ENCODE measurements around the gene DIPK1C.

DIPK1C gene

DNA sequence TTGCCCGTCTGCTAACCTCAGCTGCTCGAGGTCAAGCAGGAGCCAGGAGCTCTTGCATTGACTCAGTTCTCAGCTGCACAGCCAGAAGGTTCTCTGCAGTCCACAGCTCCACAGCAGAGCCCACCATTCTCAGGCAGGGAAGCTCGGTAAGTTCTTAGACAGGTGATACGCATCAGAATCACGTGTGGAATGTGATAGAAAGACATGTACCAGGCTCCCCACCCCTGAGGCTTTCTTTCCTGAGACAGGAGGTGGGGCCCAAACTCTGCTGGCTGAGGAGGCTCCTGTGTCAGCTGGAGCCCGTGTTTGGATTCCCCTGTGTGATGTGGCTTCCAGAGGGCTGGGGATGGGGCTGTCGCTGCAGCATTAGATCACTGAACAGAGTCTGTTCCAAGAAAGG, 28.0 kb downstream of the DIPK1C start:
- Histone ChIP-seq H3K4me3 (no peak overlapping the region), H3K36me3 (no peaks in the 10 kb centered on the region), H3K27me3 (no peaks in the 10 kb centered on the region), H3K4me1 (no peaks in the 10 kb centered on the region), H3K9me3 (no peaks in the 10 kb centered on the region), H3K27ac (no peak overlapping the region)
- intact Hi-C loops (cut with DNase I; ENCODE audit: low total_unique reads) = no loop called here
- no peak for TF ChIP-seq CTCF (IDR thresholded peaks at IDR 0.05)
- no peak for DNase-seq

DNA sequence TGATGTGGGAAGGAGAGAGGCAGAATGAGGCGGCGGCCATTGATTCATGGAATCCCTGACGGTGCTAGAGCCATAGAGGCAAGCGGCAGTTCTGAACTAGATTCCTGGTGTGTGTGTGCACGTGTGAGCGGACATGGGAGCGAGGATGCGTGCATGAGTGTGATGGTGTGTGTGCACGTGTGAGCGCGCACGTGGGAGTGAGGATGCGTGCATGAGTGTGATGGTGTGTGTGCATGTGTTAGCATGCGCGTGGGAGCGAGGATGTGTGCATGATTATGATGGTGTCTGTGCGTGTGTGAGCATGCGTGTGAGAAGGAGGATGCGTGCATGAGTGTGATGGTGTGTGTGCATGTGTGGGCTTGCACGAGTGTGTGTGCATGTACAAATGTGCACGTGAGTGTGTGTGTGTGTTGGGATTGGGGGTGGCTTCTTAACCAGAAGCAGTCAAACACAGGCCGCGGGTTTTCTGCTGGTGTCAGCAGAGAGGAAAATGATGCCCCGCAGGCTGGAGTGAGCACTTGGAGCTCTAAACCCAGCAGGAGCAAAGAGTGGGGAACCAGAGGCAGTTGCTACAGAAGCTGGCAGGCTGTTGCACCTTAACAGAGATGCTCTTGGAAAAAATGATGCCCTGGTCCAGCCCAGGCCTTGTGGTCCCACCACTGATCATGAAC, 29.5 kb downstream of the DIPK1C start:
- TF ChIP-seq CTCF (IDR thresholded peaks at IDR 0.05) = no peak

GRCh38 chr18:74425876-74426275, 31.2 kb downstream of the DIPK1C start:
- Histone ChIP-seq H3K27me3 (no peaks in the 10 kb centered on the region), H3K4me1 (no peaks in the 10 kb centered on the region), H3K27ac (no peak overlapping the region), H3K4me3 (no peak overlapping the region), H3K36me3 (no peaks in the 10 kb centered on the region), H3K9me3 (no peaks in the 10 kb centered on the region)
- intact Hi-C loops (cut with DNase I; ENCODE audit: low total_unique reads) = no loop called here
- no peak for TF ChIP-seq CTCF (IDR thresholded peaks at IDR 0.05)
- no peak for DNase-seq

More for the DNA sequence above, 29.5 kb downstream of the DIPK1C start:
- no peak for DNase-seq
- no peaks in the 10 kb centered on the region for H3K4me1 ChIP-seq
- H3K27ac ChIP-seq = no peak overlapping the region
- no peak overlapping the region for H3K4me3 ChIP-seq
- no peaks in the 10 kb centered on the region for H3K36me3 ChIP-seq
- intact Hi-C loops (cut with DNase I; ENCODE audit: low total_unique reads) = no loop called here
- H3K9me3 ChIP-seq = no peaks in the 10 kb centered on the region
- H3K27me3 ChIP-seq = no peaks in the 10 kb centered on the region

DNA sequence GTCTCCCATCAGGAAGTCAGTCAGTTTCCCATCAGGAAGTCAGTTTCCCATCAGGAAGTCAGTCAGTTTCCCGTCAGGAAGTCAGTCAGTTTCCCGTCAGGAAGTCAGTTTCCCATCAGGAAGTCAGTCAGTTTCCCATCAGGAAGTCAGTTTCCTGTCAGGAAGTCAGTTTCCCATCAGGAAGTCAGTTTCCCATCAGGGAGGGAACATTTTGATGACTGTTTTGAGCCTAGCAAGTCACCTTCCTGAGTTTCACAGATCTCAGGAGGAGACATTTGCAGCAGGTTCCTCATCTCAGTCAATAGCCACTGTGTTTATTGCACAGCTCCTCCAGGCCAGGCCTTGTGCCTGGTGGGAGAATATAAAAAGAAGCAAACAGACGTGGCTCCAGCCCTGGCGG, 31.9 kb downstream of the DIPK1C start:
- no peaks in the 10 kb centered on the region for H3K27me3 ChIP-seq
- no peaks in the 10 kb centered on the region for H3K9me3 ChIP-seq
- H3K4me3 ChIP-seq = no peak overlapping the region
- TF ChIP-seq CTCF (IDR thresholded peaks at IDR 0.05) = no peak
- no peaks in the 10 kb centered on the region for H3K36me3 ChIP-seq
- no peak for DNase-seq
- H3K27ac ChIP-seq = no peak overlapping the region
- peaks cover 0 to 7% (median 2%) of the 10 kb centered on the region in 4 donors for H3K4me1 ChIP-seq
- intact Hi-C loops (cut with DNase I; ENCODE audit: low total_unique reads) = no loop called here

GRCh38 chr18:74422541-74422940, 34.6 kb downstream of the DIPK1C start:
- TF ChIP-seq CTCF (IDR thresholded peaks at IDR 0.05) = no peak
- H3K36me3 ChIP-seq = no peaks in the 10 kb centered on the region
- H3K4me1 ChIP-seq = peaks cover 0 to 7% (median 2%) of the 10 kb centered on the region in 4 donors
- H3K4me3 ChIP-seq = no peak overlapping the region
- no peak for DNase-seq
- H3K27me3 ChIP-seq = no peaks in the 10 kb centered on the region
- intact Hi-C loops (cut with DNase I; ENCODE audit: low total_unique reads) = no loop called here
- H3K27ac ChIP-seq = no peak overlapping the region
- H3K9me3 ChIP-seq = no peaks in the 10 kb centered on the region

DNA sequence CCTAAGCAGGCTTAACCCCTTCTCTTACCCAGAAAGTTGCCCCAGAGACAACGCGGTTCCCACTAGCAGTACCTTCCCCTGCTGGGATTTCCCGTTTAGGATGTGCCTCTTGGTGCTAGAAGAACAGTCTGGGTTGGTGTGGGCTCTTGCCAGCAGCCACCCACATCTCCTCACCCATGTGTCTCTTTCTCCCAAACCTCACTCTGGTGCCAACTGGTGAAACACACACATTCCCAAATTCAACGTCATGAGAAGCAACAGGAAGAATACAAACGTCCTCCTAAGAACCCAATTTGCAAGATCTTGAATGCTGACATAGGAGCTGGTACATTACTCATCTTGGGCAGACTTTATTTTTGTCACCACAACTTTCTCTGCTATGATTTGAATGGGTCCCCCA, 36.2 kb downstream of the DIPK1C start:
- Histone ChIP-seq H3K4me3 (no peak overlapping the region), H3K27me3 (no peaks in the 10 kb centered on the region), H3K27ac (no peak overlapping the region), H3K36me3 (no peaks in the 10 kb centered on the region), H3K9me3 (no peaks in the 10 kb centered on the region), H3K4me1 (peaks cover 0 to 7% (median 2%) of the 10 kb centered on the region in 4 donors)
- TF ChIP-seq CTCF (IDR thresholded peaks at IDR 0.05) = no peak
- intact Hi-C loops (cut with DNase I; ENCODE audit: low total_unique reads) = no loop called here
- no peak for DNase-seq

Data from tibial artery (tissue), 4 donors.